Right atrium auricular region (tissue), 2 donors: ENCODE measurements around the gene PTPRC. TPM values are rescaled to one million over a fixed set of nuclear protein-coding genes. Genes with fewer than 3 reads are reported as not detected.

Experiments used
- DNase-seq: peaks from one replicate; pipeline ENCODE4 v3.0.0-alpha.2; 2019; ENCODE audit warnings: low spot score
- H3K27ac ChIP-seq, 2 donors: fragments of 200-600 bp; sonication (generic); 1 replicate in 1 of 2; 2 replicates in 1 of 2; pipeline ENCODE4 v1.5.1; 2016 to 2019
- H3K27me3 ChIP-seq, 2 donors: fragments of 200-600 bp; sonication (generic); one replicate each; pipeline versions ENCODE4 v1.5.1 to v1.6.0; 2017 to 2019
- H3K36me3 ChIP-seq: fragments of 200-600 bp; sonication (generic); one replicate; pipeline ENCODE4 v1.5.1; 2016
- H3K4me1 ChIP-seq, 2 donors: fragments of 200-600 bp; sonication (generic); one replicate each; pipeline versions ENCODE4 v1.5.1 to v1.6.0; 2017 to 2019
- H3K4me3 ChIP-seq, 2 donors: fragments of 200-600 bp; sonication (generic); 1 replicate in 1 of 2; 2 replicates in 1 of 2; pipeline ENCODE4 v1.5.1; 2017 to 2019; ENCODE audit warnings: mild to moderate bottlenecking in 1 of 2, moderate library complexity in 1 of 2
- H3K9me3 ChIP-seq, 2 donors: fragments of 200-600 bp; sonication (generic); one replicate each; pipeline ENCODE4 v1.5.1; 2019
- CTCF ChIP-seq, 2 donors: fragments of 200-600 bp; sonication (generic); IDR thresholded peaks; one replicate each; pipeline ENCODE4 v1.5.1; 2019; ENCODE audit warnings: antibody characterized with exemption in 2 of 2
- total RNA-seq, 2 donors: library from RNA; depleted of rRNA; stranded (reverse); fragments of >200 nt; gene quantifications; one replicate each; pipeline ENCODE4 v1.1.0, GENCODE V29; 2016

Gene PTPRC
- total RNA-seq, 2 donors from 2014 or later = 5.5 to 10.1 TPM

GRCh38 chr1:198623752-198624647 lies 14.8 kb upstream of the PTPRC start:
- no peak for DNase-seq
- H3K36me3 ChIP-seq = no peaks in the 10 kb centered on the region
- no peaks in the 10 kb centered on the region for H3K9me3 ChIP-seq
- no peaks in the 10 kb centered on the region for H3K27me3 ChIP-seq
- H3K4me1 ChIP-seq = no peaks in the 10 kb centered on the region
- TF ChIP-seq CTCF (IDR thresholded peaks at IDR 0.05) = no peak
- H3K27ac ChIP-seq = no peak overlapping the region
- H3K4me3 ChIP-seq = no peak overlapping the region

DNA sequence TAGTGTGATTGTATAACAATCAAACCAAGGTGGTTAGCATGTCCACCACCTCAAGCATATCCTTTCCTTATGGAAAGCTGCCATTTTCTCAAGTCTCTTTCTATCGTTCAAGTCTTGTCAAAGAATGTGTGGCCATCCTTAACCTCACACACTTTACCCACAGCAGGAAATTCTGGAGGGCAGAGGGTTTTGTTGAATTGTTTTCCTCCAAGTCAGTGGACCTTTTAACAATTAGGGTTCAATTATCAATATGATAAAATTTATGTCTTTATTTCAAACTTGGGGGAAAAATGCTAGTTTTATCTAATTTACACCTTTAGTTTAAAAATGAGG lies 14.2 kb upstream of the PTPRC start:
- Histone ChIP-seq H3K9me3 (no peaks in the 10 kb centered on the region), H3K4me1 (no peaks in the 10 kb centered on the region), H3K27ac (no peak overlapping the region), H3K36me3 (no peaks in the 10 kb centered on the region), H3K4me3 (no peak overlapping the region), H3K27me3 (no peaks in the 10 kb centered on the region)
- TF ChIP-seq CTCF (IDR thresholded peaks at IDR 0.05) = no peak
- no peak for DNase-seq

GRCh38 chr1:198627436-198628066 lies 11.3 kb upstream of the PTPRC start:
- no peak for TF ChIP-seq CTCF (IDR thresholded peaks at IDR 0.05)
- H3K27ac ChIP-seq = no peak overlapping the region

GRCh38 chr1:198628067-198628455 lies 10.8 kb upstream of the PTPRC start:
- DNase-seq = no peak
- H3K4me3 ChIP-seq = no peak overlapping the region
- no peaks in the 10 kb centered on the region for H3K27me3 ChIP-seq
- H3K36me3 ChIP-seq = no peaks in the 10 kb centered on the region
- no peak overlapping the region for H3K27ac ChIP-seq
- TF ChIP-seq CTCF (IDR thresholded peaks at IDR 0.05) = no peak
- no peaks in the 10 kb centered on the region for H3K4me1 ChIP-seq
- H3K9me3 ChIP-seq = no peaks in the 10 kb centered on the region

More at GRCh38 chr1:198627436-198628066, 11.3 kb upstream of the PTPRC start:
- Histone ChIP-seq H3K4me1 (no peaks in the 10 kb centered on the region), H3K9me3 (no peaks in the 10 kb centered on the region), H3K4me3 (no peak overlapping the region), H3K27me3 (no peaks in the 10 kb centered on the region), H3K36me3 (no peaks in the 10 kb centered on the region)
- no peak for DNase-seq

- DNase-seq = no peak
- no peaks in the 10 kb centered on the region for H3K36me3 ChIP-seq
- H3K27ac ChIP-seq = no peak overlapping the region
- H3K4me1 ChIP-seq = no peaks in the 10 kb centered on the region
- H3K4me3 ChIP-seq = no peak overlapping the region
- TF ChIP-seq CTCF (IDR thresholded peaks at IDR 0.05) = no peak
- no peaks in the 10 kb centered on the region for H3K9me3 ChIP-seq
- no peaks in the 10 kb centered on the region for H3K27me3 ChIP-seq
Measured at GRCh38 chr1:198629610-198630009, 9.2 kb upstream of the PTPRC start.
